GM12878 (cell line): Measurements from ENCODE around the gene INSYN2B. TPM values are rescaled to one million over a fixed set of nuclear protein-coding genes. Genes with fewer than 3 reads are reported as not detected.

ENCODE experiments used
- ATAC-seq: fragments of 200-7000 bp; cut with Tn5 transposase; 3 replicates; pipeline ENCODE4 v1.9.1; 2020; ENCODE audit warnings: mild to moderate bottlenecking, moderate library complexity
- BruUV-seq: library from RNA; stranded (reverse); fragments of 400-500 nt; replicated peaks from 2 replicates; lab custom pipeline; 2021; lab: Mats Ljungman, UMichigan
- CTCF ChIA-PET: fragments of 300-600 bp; sonication (Branson Sonifier 250); formaldehyde crosslinking; extraction: SDS; loops from one replicate; lab custom pipeline; 2021; ENCODE audit warnings: inconsistent platforms; lab: Yijun Ruan, JAX
- POLR2A ChIA-PET: fragments of 350-600 bp; formaldehyde crosslinking; extraction: SDS; loops from one replicate; lab custom pipeline; 2021; ENCODE audit warnings: inconsistent platforms; lab: Charles Lee
- RAD21 ChIA-PET: fragments of 300-600 bp; sonication (Branson Sonifier 250); formaldehyde crosslinking; loops from one replicate; lab custom pipeline; 2023; ENCODE audit warnings: antibody characterized with exemption; ENCODE audit not compliant: unreplicated experiment; lab: Charles Lee
- SMC1A ChIA-PET: fragments of 300-600 bp; sonication (Branson Sonifier 250); formaldehyde crosslinking; loops from one replicate; lab custom pipeline; 2023; ENCODE audit not compliant: unreplicated experiment, uncharacterized antibody; lab: Charles Lee
- DNase-seq: peaks from one replicate; pipeline ENCODE4 v3.0.0-alpha.2; 2011; ENCODE audit warnings: low read depth, low spot score
- FAIRE-seq: peaks from 3 replicates; lab custom pipeline; 2011; peaks lifted over from hg19 to GRCh38; lab: Jason Lieb, UNC
- H2AFZ ChIP-seq: 2 replicates; pipeline ENCODE4 v1.6.0; 2011; ENCODE audit warnings: low read depth, low read length, control low read depth; ENCODE audit not compliant: control insufficient read depth
- H3K27ac ChIP-seq: 2 replicates; pipeline ENCODE4 v1.5.1; 2011; ENCODE audit warnings: control low read depth; ENCODE audit not compliant: control insufficient read depth, insufficient read depth
- H3K27me3 ChIP-seq, 2 experiments: replicated peaks in 1 of 2; 2 replicates each; pipeline versions ENCODE4 v1.6.0 to v1.6.1; 2011; ENCODE audit warnings: low read length in 1 of 2; ENCODE audit not compliant: control insufficient read depth in 2 of 2, insufficient read depth in 2 of 2
- H3K36me3 ChIP-seq, 2 experiments: 2 replicates each; pipeline ENCODE4 v1.5.1; 2011; ENCODE audit warnings: low read length in 1 of 2; ENCODE audit not compliant: control insufficient read depth in 2 of 2, insufficient read depth in 2 of 2
- H3K4me1 ChIP-seq: 2 replicates; pipeline ENCODE4 v1.6.1; 2011; ENCODE audit warnings: mild to moderate bottlenecking, low read length, moderate library complexity, mixed read lengths; ENCODE audit not compliant: control insufficient read depth, insufficient read depth
- H3K4me2 ChIP-seq: 2 replicates; pipeline ENCODE4 v1.6.0; 2011; ENCODE audit warnings: control low read depth; ENCODE audit not compliant: control insufficient read depth, insufficient read depth
- H3K4me3 ChIP-seq: fragments of 200-600 bp; sonication (generic); 2 replicates; pipeline ENCODE4 v1.5.1; 2016
- H3K79me2 ChIP-seq: 2 replicates; pipeline ENCODE4 v1.6.0; 2011; ENCODE audit warnings: low read length; ENCODE audit not compliant: control insufficient read depth, insufficient read depth
- H3K9ac ChIP-seq: 2 replicates; pipeline ENCODE4 v1.8.0; 2011; ENCODE audit warnings: low read length, control low read depth, mixed read lengths; ENCODE audit not compliant: control insufficient read depth, insufficient read depth
- H3K9me3 ChIP-seq: replicated peaks from 3 replicates; pipeline ENCODE4 v1.5.1; 2011; ENCODE audit warnings: mild to moderate bottlenecking, low read length; ENCODE audit not compliant: control insufficient read depth, insufficient read depth
- H4K20me1 ChIP-seq: 2 replicates; pipeline ENCODE4 v1.6.0; 2011; ENCODE audit not compliant: control insufficient read depth, insufficient read depth
- CBFB ChIP-seq: IDR thresholded peaks from 2 replicates; pipeline ENCODE4 v1.6.1; 2016; ENCODE audit warnings: antibody characterized with exemption, low read depth
- CBX3 ChIP-seq: fragments of 200-600 bp; sonication (generic); IDR thresholded peaks from 2 replicates; pipeline ENCODE4 v1.6.1; 2016; ENCODE audit warnings: low read depth, borderline replicate concordance
- CHD1 ChIP-seq: IDR thresholded peaks from 2 replicates; pipeline ENCODE4 v1.6.1; 2012; ENCODE audit warnings: low read depth, low read length, improper control_type of control experiment
- GATAD2B ChIP-seq: fragments of 450-650 bp; conservative IDR thresholded peaks from 2 replicates; pipeline ENCODE4 v1.6.1; 2017; ENCODE audit warnings: low read depth, mild to moderate bottlenecking, moderate library complexity
- POU2F2 ChIP-seq: IDR thresholded peaks from 3 replicates; pipeline ENCODE4 v1.6.1; 2011; ENCODE audit warnings: low read depth, mild to moderate bottlenecking, low read length, borderline replicate concordance
- SMC3 ChIP-seq: IDR thresholded peaks from 2 replicates; pipeline ENCODE4 v1.6.1; 2011; ENCODE audit warnings: low read length, improper control_type of control experiment, borderline replicate concordance
- USF1 ChIP-seq: IDR thresholded peaks from 2 replicates; pipeline ENCODE4 v1.6.1; 2011; ENCODE audit warnings: borderline replicate concordance, low read depth, mild to moderate bottlenecking, moderate library complexity, mixed read lengths, low read length; ENCODE audit not compliant: insufficient read depth; ENCODE audit errors: extremely low read length
- ZNF384 ChIP-seq: IDR thresholded peaks from 2 replicates; pipeline ENCODE4 v1.6.1; 2012; ENCODE audit warnings: low read depth, mild to moderate bottlenecking, low read length, improper control_type of control experiment, borderline replicate concordance
- WGBS: methylation state at CpG from one replicate; pipeline ENCODE4 v1.1.6; 2016; ENCODE audit warnings: low lambda C conversion rate; ENCODE audit not compliant: insufficient replicate concordance, insufficient coverage; ENCODE audit errors: missing lambda C conversion rate; 5-methylcytosine and 5-hydroxymethylcytosine counted together
- in situ Hi-C: fragments of 300-500 bp; cut with MboI; formaldehyde crosslinking; loops from 9 replicates; pipeline ENCODE4 v1.14.3; 2018; ENCODE audit warnings: mixed read lengths
- intact Hi-C: fragments of 100-400 bp; cut with micrococcal nuclease; formaldehyde crosslinking; loops from one replicate; pipeline ENCODE4 v1.14.2; 2022; ENCODE audit not compliant: unreplicated experiment
- polyA plus RNA-seq, 11 experiments: library from polyadenylated mRNA; depleted of rRNA in 4 of 11; unstranded in 6 of 11; stranded (reverse) in 5 of 11; fragments of >200 nt; fragmentation: Nextera tagmentation in 4 of 11; fragmentation: Illumina TruSeq in 1 of 11; extraction: Ambion mirVana in 4 of 11; extraction: Trizol in 1 of 11; gene quantifications; 1 replicate in 1 of 11; 2 replicates in 10 of 11; pipeline versions ENCODE4 v1.2.1 to v1.2.3, GENCODE V29; 2011 to 2016; ENCODE audit warnings: inconsistent platforms in 2 of 11, missing spikeins in 2 of 11, low read depth in 1 of 11
- total RNA-seq, 4 experiments: library from RNA; depleted of rRNA in 3 of 4; stranded (reverse); fragments of >200 nt in 3 of 4; fragmentation: Illumina TruSeq in 1 of 4; extraction: Trizol in 1 of 4; gene quantifications; 2 replicates each; pipeline versions ENCODE4 v1.2.1 to v1.2.3, GENCODE V29; 2013 to 2021

The INSYN2B gene
- total and polyA plus RNA-seq, 10 of the 15 experiments (the other 5 are each of a cell fraction or from before 2014, with no cell fraction given) = 0.05 to 0.27 (median 0.13) TPM; not detected in 7

GRCh38 chr5:169867347-169867746 lies 112.9 kb downstream of the INSYN2B start:
- in situ Hi-C loops (no loop called here), intact Hi-C loops (no loop called here)
- no TSS peak for BruUV-seq
- WGBS = 95% methylated on average over 2 of the region's 2 CpGs
- H3K4me2 ChIP-seq = no peak overlapping the region
- ChIA-PET SMC1A (no interaction called here), RAD21 (no interaction called here), CTCF (no interaction called here), POLR2A (no interaction called here)
- H3K9ac ChIP-seq = no peak overlapping the region
- FAIRE-seq (no peak), DNase-seq (no peak), ATAC-seq (no peak)
- H3K4me3 ChIP-seq = no peak overlapping the region
- H3K79me2 ChIP-seq = no peaks in the 10 kb centered on the region
- H2AFZ ChIP-seq = no peak overlapping the region
- H4K20me1 ChIP-seq = no peaks in the 10 kb centered on the region
- H3K9me3 ChIP-seq = no peaks in the 10 kb centered on the region
- H3K27me3 ChIP-seq = no peaks in the 10 kb centered on the region
- no peaks in the 10 kb centered on the region for H3K4me1 ChIP-seq
- H3K27ac ChIP-seq = no peak overlapping the region
- H3K36me3 ChIP-seq = peaks cover 8 to 17% of the 10 kb centered on the region in 2 experiments; a peak in 3 of 4 replicates
- no peak for TF ChIP-seq GATAD2B
- TF ChIP-seq POU2F2 = no peak
- no peak for TF ChIP-seq CHD1
- TF ChIP-seq CBFB = no peak
- TF ChIP-seq CBX3 = no peak
- no peak for TF ChIP-seq SMC3
- no peak for TF ChIP-seq ZNF384
- no peak for TF ChIP-seq USF1
